ENCODE data around the gene C1QTNF4. TPM values are rescaled to one million over a fixed set of nuclear protein-coding genes. Genes with fewer than 3 reads are reported as not detected.
A peak's percentile ranks its signal among the peaks of the same experiment; 100 is the strongest.

Gene C1QTNF4
- total and polyA plus RNA-seq, 10 of the 15 experiments (the other 5 are each of a cell fraction or from before 2014, with no cell fraction given) = 0.06 TPM; not detected in 9

GRCh38 chr11:47595029-47595428 is 818 bp upstream of the C1QTNF4 start:
- ChIA-PET SMC1A (ENCODE audit: uncharacterized antibody, unreplicated experiment) (interaction anchor here (1.5 kb wide), 1 partner anchor 9 kb away, joined by 4 read pairs; no protein-coding TSS in a partner anchor), POLR2A (interaction anchor here (1.0 kb wide), 1 partner anchor 16 kb away, joined by 4 read pairs; no protein-coding TSS in a partner anchor), CTCF (no interaction called here), RAD21 (ENCODE audit: unreplicated experiment) (no interaction called here)
- Histone ChIP-seq H3K9me3 (replicated peaks; ENCODE audit: control insufficient read depth, insufficient read depth, low read length) (no peaks in the 10 kb centered on the region), H3K4me2 (ENCODE audit: control insufficient read depth, insufficient read depth) (no peak overlapping the region), H3K4me1 (ENCODE audit: control insufficient read depth, insufficient read depth, low read length) (peaks cover 7% of the 10 kb centered on the region), H4K20me1 (ENCODE audit: control insufficient read depth, insufficient read depth) (no peaks in the 10 kb centered on the region), H3K27ac (ENCODE audit: control insufficient read depth, insufficient read depth) (no peak overlapping the region), H2AFZ (ENCODE audit: control insufficient read depth, low read depth, low read length) (no peak overlapping the region), H3K79me2 (ENCODE audit: control insufficient read depth, insufficient read depth, low read length) (no peaks in the 10 kb centered on the region), H3K9ac (ENCODE audit: control insufficient read depth, insufficient read depth, low read length) (no peak overlapping the region), H3K4me3 (no peak overlapping the region), H3K36me3 (ENCODE audit: control insufficient read depth in 2 of 2, insufficient read depth in 2 of 2, low read length in 1 of 2) (no peaks in the 10 kb centered on the region), H3K27me3 (replicated peaks in 1 of 2; ENCODE audit: control insufficient read depth in 2 of 2, insufficient read depth in 2 of 2, low read length in 1 of 2) (peaks cover 3 to 23% of the 10 kb centered on the region in 2 experiments)
- ATAC-seq (peak; percentile 28; the same call in 1 of the 3 replicates), FAIRE-seq (no peak), DNase-seq (ENCODE audit: low read depth, low spot score) (no peak)
- 37% methylated on average over 7 of the region's 7 CpGs for WGBS (ENCODE audit: insufficient coverage, insufficient replicate concordance, low lambda C conversion rate, missing lambda C conversion rate)
- in situ Hi-C loops (cut with MboI) = no loop called here
- intact Hi-C loops (cut with micrococcal nuclease; ENCODE audit: unreplicated experiment) = no loop called here
- BruUV-seq (replicated peaks) = no TSS peak
- TF ChIP-seq MYB (IDR thresholded peaks at IDR 0.05; ENCODE audit: borderline replicate concordance, low read depth, low read length) (no peak), BACH1 (IDR thresholded peaks at IDR 0.05; ENCODE audit: borderline replicate concordance) (no peak), USF2 (IDR thresholded peaks at IDR 0.05; ENCODE audit: borderline replicate concordance, low read depth, low read length) (no peak), SUPT20H (IDR thresholded peaks at IDR 0.05; ENCODE audit: borderline replicate concordance, control insufficient read depth, low read depth, low read length) (no peak), ZNF687 (IDR thresholded peaks at IDR 0.05) (no peak), TCF12 (IDR thresholded peaks at IDR 0.05; ENCODE audit: low read depth, low read length) (no peak), ZNF384 (IDR thresholded peaks at IDR 0.05; ENCODE audit: borderline replicate concordance, low read depth, low read length) (no peak), CTCF (IDR thresholded peaks at IDR 0.05 in 2 of 3, conservative IDR thresholded peaks at IDR 0.05 in 1 of 3; ENCODE audit: control insufficient read depth in 2 of 3, extremely low read depth in 1 of 3, insufficient read depth in 1 of 3, low read depth in 3 of 3, low read length in 3 of 3) (no peak)
- TF ChIP-seq, protein P1, sequence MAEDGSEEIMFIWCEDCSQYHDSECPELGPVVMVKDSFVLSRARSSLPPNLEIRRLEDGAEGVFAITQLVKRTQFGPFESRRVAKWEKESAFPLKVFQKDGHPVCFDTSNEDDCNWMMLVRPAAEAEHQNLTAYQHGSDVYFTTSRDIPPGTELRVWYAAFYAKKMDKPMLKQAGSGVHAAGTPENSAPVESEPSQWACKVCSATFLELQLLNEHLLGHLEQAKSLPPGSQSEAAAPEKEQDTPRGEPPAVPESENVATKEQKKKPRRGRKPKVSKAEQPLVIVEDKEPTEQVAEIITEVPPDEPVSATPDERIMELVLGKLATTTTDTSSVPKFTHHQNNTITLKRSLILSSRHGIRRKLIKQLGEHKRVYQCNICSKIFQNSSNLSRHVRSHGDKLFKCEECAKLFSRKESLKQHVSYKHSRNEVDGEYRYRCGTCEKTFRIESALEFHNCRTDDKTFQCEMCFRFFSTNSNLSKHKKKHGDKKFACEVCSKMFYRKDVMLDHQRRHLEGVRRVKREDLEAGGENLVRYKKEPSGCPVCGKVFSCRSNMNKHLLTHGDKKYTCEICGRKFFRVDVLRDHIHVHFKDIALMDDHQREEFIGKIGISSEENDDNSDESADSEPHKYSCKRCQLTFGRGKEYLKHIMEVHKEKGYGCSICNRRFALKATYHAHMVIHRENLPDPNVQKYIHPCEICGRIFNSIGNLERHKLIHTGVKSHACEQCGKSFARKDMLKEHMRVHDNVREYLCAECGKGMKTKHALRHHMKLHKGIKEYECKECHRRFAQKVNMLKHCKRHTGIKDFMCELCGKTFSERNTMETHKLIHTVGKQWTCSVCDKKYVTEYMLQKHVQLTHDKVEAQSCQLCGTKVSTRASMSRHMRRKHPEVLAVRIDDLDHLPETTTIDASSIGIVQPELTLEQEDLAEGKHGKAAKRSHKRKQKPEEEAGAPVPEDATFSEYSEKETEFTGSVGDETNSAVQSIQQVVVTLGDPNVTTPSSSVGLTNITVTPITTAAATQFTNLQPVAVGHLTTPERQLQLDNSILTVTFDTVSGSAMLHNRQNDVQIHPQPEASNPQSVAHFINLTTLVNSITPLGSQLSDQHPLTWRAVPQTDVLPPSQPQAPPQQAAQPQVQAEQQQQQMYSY (CRISPR knock-in tag; IDR thresholded peaks at IDR 0.05) = no peak
- TF ChIP-seq, protein P2, sequence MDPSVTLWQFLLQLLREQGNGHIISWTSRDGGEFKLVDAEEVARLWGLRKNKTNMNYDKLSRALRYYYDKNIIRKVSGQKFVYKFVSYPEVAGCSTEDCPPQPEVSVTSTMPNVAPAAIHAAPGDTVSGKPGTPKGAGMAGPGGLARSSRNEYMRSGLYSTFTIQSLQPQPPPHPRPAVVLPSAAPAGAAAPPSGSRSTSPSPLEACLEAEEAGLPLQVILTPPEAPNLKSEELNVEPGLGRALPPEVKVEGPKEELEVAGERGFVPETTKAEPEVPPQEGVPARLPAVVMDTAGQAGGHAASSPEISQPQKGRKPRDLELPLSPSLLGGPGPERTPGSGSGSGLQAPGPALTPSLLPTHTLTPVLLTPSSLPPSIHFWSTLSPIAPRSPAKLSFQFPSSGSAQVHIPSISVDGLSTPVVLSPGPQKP (IDR thresholded peaks at IDR 0.05; ENCODE audit: low read depth, low read length) = no peak
